LNCAP (cell line): Measurements from ENCODE around the gene EMILIN1.

Source experiments
- TF ChIP-seq, protein P1 (sequence below): fragments of 450-650 bp; IDR thresholded peaks from 2 replicates; pipeline ENCODE4 v1.5.1; 2017; ENCODE audit warnings: mild to moderate bottlenecking

The EMILIN1 gene

DNA sequence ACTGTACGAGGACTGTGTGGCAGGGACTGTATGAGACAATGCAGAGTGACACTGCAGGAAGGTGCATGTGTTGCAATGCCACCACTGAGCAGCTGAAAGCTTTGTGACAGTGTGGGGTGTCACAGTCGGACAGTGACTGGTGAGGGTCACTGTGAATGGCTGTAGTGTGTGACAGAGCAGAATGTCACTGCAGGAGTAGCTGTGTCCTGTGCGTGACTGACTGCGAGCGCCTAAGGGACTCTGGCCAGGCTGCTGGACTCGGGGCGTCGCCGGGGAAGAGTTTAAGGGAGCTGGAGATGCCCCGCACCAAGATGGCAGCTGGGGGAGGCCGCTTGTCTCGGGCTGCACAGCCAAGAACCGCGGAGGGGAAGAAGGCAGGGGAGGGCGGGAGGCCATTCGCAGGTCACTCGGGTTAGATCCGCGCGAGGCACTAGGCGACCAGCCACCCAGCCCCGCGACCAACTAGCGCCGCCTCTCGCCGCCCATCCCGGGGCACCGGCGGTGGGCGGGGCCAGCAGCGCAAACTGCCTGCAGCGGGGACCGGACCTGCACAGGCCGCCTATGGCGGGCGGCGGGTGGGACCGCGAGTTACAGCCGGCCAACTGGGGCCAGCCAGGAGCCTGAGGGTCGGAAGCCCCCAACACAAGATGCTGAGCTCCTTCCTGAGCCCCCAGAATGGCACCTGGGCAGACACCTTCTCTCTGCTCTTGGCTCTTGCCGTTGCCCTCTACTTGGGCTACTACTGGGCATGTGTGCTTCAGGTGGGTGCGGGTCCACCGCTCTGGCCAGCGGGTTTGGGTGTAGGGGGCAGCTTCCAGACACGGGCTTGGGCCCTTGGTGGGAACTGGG, 45.1 kb downstream of the EMILIN1 start, which contains the start of gene ABHD1:
ABHD1 (plus strand) TSS at position 514 of the 849 bp plus-strand sequence; CDS start at position 648, 134 bp downstream.
- TF ChIP-seq, protein P1, sequence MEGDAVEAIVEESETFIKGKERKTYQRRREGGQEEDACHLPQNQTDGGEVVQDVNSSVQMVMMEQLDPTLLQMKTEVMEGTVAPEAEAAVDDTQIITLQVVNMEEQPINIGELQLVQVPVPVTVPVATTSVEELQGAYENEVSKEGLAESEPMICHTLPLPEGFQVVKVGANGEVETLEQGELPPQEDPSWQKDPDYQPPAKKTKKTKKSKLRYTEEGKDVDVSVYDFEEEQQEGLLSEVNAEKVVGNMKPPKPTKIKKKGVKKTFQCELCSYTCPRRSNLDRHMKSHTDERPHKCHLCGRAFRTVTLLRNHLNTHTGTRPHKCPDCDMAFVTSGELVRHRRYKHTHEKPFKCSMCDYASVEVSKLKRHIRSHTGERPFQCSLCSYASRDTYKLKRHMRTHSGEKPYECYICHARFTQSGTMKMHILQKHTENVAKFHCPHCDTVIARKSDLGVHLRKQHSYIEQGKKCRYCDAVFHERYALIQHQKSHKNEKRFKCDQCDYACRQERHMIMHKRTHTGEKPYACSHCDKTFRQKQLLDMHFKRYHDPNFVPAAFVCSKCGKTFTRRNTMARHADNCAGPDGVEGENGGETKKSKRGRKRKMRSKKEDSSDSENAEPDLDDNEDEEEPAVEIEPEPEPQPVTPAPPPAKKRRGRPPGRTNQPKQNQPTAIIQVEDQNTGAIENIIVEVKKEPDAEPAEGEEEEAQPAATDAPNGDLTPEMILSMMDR: no peak

GRCh38 chr2:27125104-27125503, 46.7 kb downstream of the EMILIN1 start:
- TF ChIP-seq, protein P1: no peak

DNA sequence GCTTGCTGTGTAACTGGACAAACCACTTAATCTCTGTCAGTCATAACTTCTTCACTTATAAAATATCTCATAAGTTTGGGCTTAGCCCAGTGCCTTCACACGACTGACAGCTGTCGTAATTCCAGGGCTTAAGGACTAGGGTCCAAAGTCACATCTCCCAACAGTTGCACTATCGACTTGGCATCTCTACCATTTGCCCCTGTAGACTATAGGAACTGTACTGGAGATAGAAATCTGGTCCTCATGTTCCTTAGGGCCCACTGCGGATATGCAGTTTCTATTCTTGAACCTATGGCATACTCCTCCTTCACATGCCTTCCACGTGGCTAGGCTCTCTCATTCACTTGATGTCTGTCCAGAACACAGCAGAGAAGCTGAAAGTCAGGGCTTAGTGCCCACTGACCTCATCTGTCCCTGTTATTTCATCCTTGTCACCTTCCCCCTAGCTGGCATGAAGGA, 47.9 kb downstream of the EMILIN1 start:
- TF ChIP-seq, protein P1: no peak

- TF ChIP-seq, protein P1: no peak
Observed at GRCh38 chr2:27127883-27128667, 49.7 kb downstream of the EMILIN1 start.

GRCh38 chr2:27128668-27129571, 50.5 kb downstream of the EMILIN1 start:
- TF ChIP-seq, protein P1: no peak

DNA sequence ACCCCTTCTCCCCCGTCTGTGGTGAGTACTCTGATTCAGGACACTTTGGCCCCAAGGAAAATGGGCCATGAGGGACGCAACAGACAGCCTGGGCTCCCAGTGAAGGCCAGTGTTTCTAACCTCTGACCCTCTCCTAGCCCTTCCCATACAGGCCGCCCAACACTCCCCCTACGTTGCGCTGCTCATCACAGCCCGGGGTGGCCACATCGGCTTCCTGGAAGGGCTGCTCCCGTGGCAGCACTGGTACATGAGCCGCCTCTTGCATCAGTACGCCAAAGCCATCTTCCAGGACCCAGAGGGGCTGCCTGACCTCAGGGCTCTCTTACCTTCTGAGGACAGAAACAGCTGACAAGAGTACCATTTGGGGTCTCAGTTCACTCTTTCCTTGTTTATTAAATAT, 52.0 kb downstream of the EMILIN1 start:
- TF ChIP-seq, protein P1: no peak

GRCh38 chr2:27131429-27131828, 53.0 kb downstream of the EMILIN1 start:
- TF ChIP-seq, protein P1: no peak
